Trophoblast cell (in vitro differentiated cells and primary cell): ENCODE data around the gene RFTN1.
A peak's percentile ranks its signal among the peaks of the same experiment; 100 is the strongest.

ENCODE experiments used
- DNase-seq, 2 donors: peaks; one replicate each; pipeline ENCODE4 v3.0.0-alpha.2; 2016
- H2AFZ ChIP-seq: 2 replicates; pipeline ENCODE4 v1.6.1; 2013; ENCODE audit warnings: low read length, moderate library complexity, mild to moderate bottlenecking; ENCODE audit not compliant: insufficient read depth, poor library complexity
- H2AK5ac ChIP-seq: 2 replicates; pipeline ENCODE4 v1.6.1; 2013; ENCODE audit warnings: mild to moderate bottlenecking, low read length
- H2BK120ac ChIP-seq: 2 replicates; pipeline ENCODE4 v1.6.1; 2013; ENCODE audit warnings: low read length, mild to moderate bottlenecking, moderate library complexity; ENCODE audit not compliant: insufficient read depth, poor library complexity
- H2BK12ac ChIP-seq: 2 replicates; pipeline ENCODE4 v1.6.1; 2013; ENCODE audit warnings: mild to moderate bottlenecking, low read length, moderate library complexity
- H2BK5ac ChIP-seq: 2 replicates; pipeline ENCODE4 v1.6.1; 2013; ENCODE audit warnings: low read length, low read depth, moderate library complexity, mild to moderate bottlenecking; ENCODE audit not compliant: poor library complexity
- H3K14ac ChIP-seq: 2 replicates; pipeline ENCODE4 v1.6.1; 2013; ENCODE audit warnings: mild to moderate bottlenecking, low read length
- H3K18ac ChIP-seq: 2 replicates; pipeline ENCODE4 v1.6.1; 2013; ENCODE audit warnings: mild to moderate bottlenecking, low read length
- H3K23ac ChIP-seq: 2 replicates; pipeline ENCODE4 v1.6.1; 2013; ENCODE audit warnings: low read length
- H3K27ac ChIP-seq: 2 replicates; pipeline ENCODE4 v1.5.1; 2013; ENCODE audit warnings: low read depth, mild to moderate bottlenecking, inconsistent platforms, low read length, moderate library complexity
- H3K27me3 ChIP-seq: 2 replicates; pipeline ENCODE4 v1.6.1; 2013; ENCODE audit warnings: inconsistent platforms, mild to moderate bottlenecking, low read length, moderate library complexity; ENCODE audit not compliant: insufficient read depth
- H3K36me3 ChIP-seq, 2 experiments: 1 replicate in 1 of 2; 2 replicates in 1 of 2; pipeline ENCODE4 v1.6.1; 2013; ENCODE audit warnings: low read length in 2 of 2, mild to moderate bottlenecking in 2 of 2, moderate library complexity in 1 of 2; ENCODE audit not compliant: insufficient read depth in 2 of 2, control insufficient read depth in 1 of 2
- H3K4ac ChIP-seq: 2 replicates; pipeline ENCODE4 v1.6.1; 2013; ENCODE audit warnings: low read depth, mild to moderate bottlenecking, low read length, moderate library complexity
- H3K4me1 ChIP-seq, 2 experiments: 1 replicate in 1 of 2; 2 replicates in 1 of 2; pipeline ENCODE4 v1.6.1; 2013; ENCODE audit warnings: low read length in 2 of 2, mild to moderate bottlenecking in 2 of 2, moderate library complexity in 1 of 2; ENCODE audit not compliant: insufficient read depth in 2 of 2, control insufficient read depth in 1 of 2
- H3K4me2 ChIP-seq: 2 replicates; pipeline ENCODE4 v1.6.1; 2013; ENCODE audit warnings: inconsistent platforms, mild to moderate bottlenecking, low read length, moderate library complexity
- H3K4me3 ChIP-seq: 2 replicates; pipeline ENCODE4 v1.5.1; 2013; ENCODE audit warnings: mild to moderate bottlenecking, low read depth, low read length, inconsistent platforms
- H3K79me1 ChIP-seq: one replicate; pipeline ENCODE4 v1.6.1; 2013; ENCODE audit warnings: low read length
- H3K79me2 ChIP-seq: 2 replicates; pipeline ENCODE4 v1.6.1; 2013; ENCODE audit warnings: low read length, mild to moderate bottlenecking; ENCODE audit not compliant: control insufficient read depth, insufficient read depth, poor library complexity
- H3K9ac ChIP-seq: 2 replicates; pipeline ENCODE4 v1.6.1; 2013; ENCODE audit warnings: mild to moderate bottlenecking, low read length
- H3K9me3 ChIP-seq: 2 replicates; pipeline ENCODE4 v1.6.1; 2013; ENCODE audit warnings: low read depth, mild to moderate bottlenecking, control low read depth, inconsistent platforms, low read length; ENCODE audit not compliant: insufficient read depth
- H4K12ac ChIP-seq: 2 replicates; pipeline ENCODE4 v1.6.1; 2013; ENCODE audit warnings: low read depth, mild to moderate bottlenecking, low read length, moderate library complexity
- H4K8ac ChIP-seq: 2 replicates; pipeline ENCODE4 v1.6.1; 2013; ENCODE audit warnings: low read depth, mild to moderate bottlenecking, low read length, moderate library complexity
- H4K91ac ChIP-seq: one replicate; pipeline ENCODE4 v1.6.1; 2013; ENCODE audit warnings: low read depth, mild to moderate bottlenecking, low read length, moderate library complexity
- WGBS: extraction: QIAGEN DNeasy Blood & Tissue Kit; methylation state at CpG from one replicate; pipeline ENCODE4 v1.1.7; 2013; ENCODE audit warnings: missing lambda C conversion rate; ENCODE audit not compliant: insufficient read length, insufficient coverage; ENCODE audit errors: extremely low coverage; 5-methylcytosine and 5-hydroxymethylcytosine counted together

Gene RFTN1

GRCh38 chr3:16298891-16299290 lies 214.6 kb downstream of the RFTN1 start:
- H3K4ac ChIP-seq = no peak overlapping the region
- no peak overlapping the region for H4K91ac ChIP-seq
- H3K4me3 ChIP-seq = no peak overlapping the region
- no peak overlapping the region for H2BK5ac ChIP-seq
- H3K4me1 ChIP-seq = no peaks in the 10 kb centered on the region
- H2BK120ac ChIP-seq = no peak overlapping the region
- no peak overlapping the region for H2BK12ac ChIP-seq
- H3K14ac ChIP-seq = no peak overlapping the region
- no peak overlapping the region for H2AK5ac ChIP-seq
- H3K4me2 ChIP-seq = no peak overlapping the region
- H3K36me3 ChIP-seq = peaks cover 0 to 4% of the 10 kb centered on the region in 2 experiments
- no peak overlapping the region for H3K27ac ChIP-seq
- H2AFZ ChIP-seq = no peak overlapping the region
- H4K12ac ChIP-seq = no peak overlapping the region
- H4K8ac ChIP-seq = no peak overlapping the region
- H3K9ac ChIP-seq = no peak overlapping the region
- DNase-seq = peak in 1 of 2 donors; percentile 83
- H3K18ac ChIP-seq = no peak overlapping the region
- no peaks in the 10 kb centered on the region for H3K9me3 ChIP-seq
- no CpG with 5 or more reads among the region's 6 CpGs for WGBS
- H3K23ac ChIP-seq = no peak overlapping the region
- no peaks in the 10 kb centered on the region for H3K27me3 ChIP-seq
- no peaks in the 10 kb centered on the region for H3K79me2 ChIP-seq
- H3K79me1 ChIP-seq = no peaks in the 10 kb centered on the region

GRCh38 chr3:16297997-16298885 lies 215.3 kb downstream of the RFTN1 start:
- no peak overlapping the region for H3K9ac ChIP-seq
- no peaks in the 10 kb centered on the region for H3K79me1 ChIP-seq
- H2BK5ac ChIP-seq = no peak overlapping the region
- no peaks in the 10 kb centered on the region for H3K79me2 ChIP-seq
- H3K4me1 ChIP-seq = no peaks in the 10 kb centered on the region
- H2AK5ac ChIP-seq = no peak overlapping the region
- DNase-seq = no peak
- H3K36me3 ChIP-seq = peaks cover 0 to 4% of the 10 kb centered on the region in 2 experiments
- no peak overlapping the region for H4K91ac ChIP-seq
- no peaks in the 10 kb centered on the region for H3K27me3 ChIP-seq
- no peak overlapping the region for H3K27ac ChIP-seq
- no peak overlapping the region for H3K23ac ChIP-seq
- H4K8ac ChIP-seq = no peak overlapping the region
- H3K4ac ChIP-seq = no peak overlapping the region
- no peak overlapping the region for H2BK120ac ChIP-seq
- no peak overlapping the region for H3K4me3 ChIP-seq
- no peak overlapping the region for H3K4me2 ChIP-seq
- H2BK12ac ChIP-seq = no peak overlapping the region
- whole genome bisulfite sequencing = no CpG with 5 or more reads among the region's 9 CpGs
- H3K9me3 ChIP-seq = no peaks in the 10 kb centered on the region
- no peak overlapping the region for H3K18ac ChIP-seq
- no peak overlapping the region for H4K12ac ChIP-seq
- H3K14ac ChIP-seq = no peak overlapping the region
- no peak overlapping the region for H2AFZ ChIP-seq

DNA sequence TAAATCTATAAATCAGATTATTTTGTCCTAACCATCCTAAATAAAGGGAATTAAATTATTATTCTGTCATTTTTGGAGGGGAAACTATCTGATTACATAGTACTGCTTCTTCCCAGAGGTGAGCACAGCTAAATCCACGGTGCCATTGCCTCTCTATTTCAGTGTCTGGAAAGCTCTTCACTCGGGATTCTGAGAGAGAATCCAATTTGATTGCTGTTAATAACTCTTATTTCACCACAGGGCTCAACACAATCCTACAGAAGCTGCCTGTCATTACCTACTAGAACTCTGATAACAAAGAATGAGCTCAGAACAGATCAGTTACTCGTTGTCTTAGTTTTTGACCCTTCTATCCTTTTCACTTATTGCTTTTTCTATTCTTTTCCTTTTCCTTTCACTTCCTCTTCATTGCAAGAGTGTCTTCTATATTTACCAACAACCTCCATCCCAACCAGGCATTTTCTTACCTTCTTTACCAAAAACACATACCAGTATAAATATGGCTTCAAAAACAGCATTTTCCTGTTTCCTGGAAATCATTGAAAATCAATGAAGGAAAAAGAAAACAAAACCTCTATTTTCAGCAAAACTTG lies 218.1 kb downstream of the RFTN1 start:
- Histone ChIP-seq H3K9ac (no peak overlapping the region), H3K4me3 (no peak overlapping the region), H3K79me2 (no peaks in the 10 kb centered on the region), H3K18ac (no peak overlapping the region), H4K12ac (no peak overlapping the region), H2BK120ac (no peak overlapping the region), H3K79me1 (no peaks in the 10 kb centered on the region), H2BK5ac (no peak overlapping the region), H2BK12ac (no peak overlapping the region), H3K27ac (no peak overlapping the region), H3K4ac (no peak overlapping the region), H3K9me3 (no peaks in the 10 kb centered on the region), H3K23ac (no peak overlapping the region), H2AK5ac (no peak overlapping the region), H2AFZ (no peak overlapping the region), H3K36me3 (peaks cover 0 to 2% of the 10 kb centered on the region in 2 experiments), H4K8ac (no peak overlapping the region), H3K14ac (no peak overlapping the region), H3K4me1 (no peaks in the 10 kb centered on the region), H3K27me3 (no peaks in the 10 kb centered on the region), H4K91ac (no peak overlapping the region), H3K4me2 (no peak overlapping the region)
- DNase-seq = no peak
- no CpG with 5 or more reads among the region's 3 CpGs for WGBS

DNA sequence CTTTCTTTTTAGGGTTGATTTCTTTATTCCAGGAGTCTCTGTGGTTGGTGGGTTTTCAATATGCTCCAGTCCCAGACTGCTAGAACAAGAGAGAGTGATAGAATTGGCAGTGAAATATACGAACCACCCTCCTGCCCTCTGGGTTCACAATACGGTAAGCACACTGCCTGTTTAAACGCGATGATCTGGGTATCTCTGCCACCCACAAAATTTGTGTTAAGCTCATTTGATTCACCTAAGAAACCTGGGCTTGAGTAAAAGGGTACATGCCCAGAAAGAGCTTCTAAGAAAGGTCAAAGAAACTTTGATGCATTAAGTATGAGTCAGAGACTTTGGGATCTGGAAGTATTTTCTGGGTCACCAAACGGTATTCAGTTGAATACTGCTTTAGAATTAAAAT lies 218.7 kb downstream of the RFTN1 start:
- Histone ChIP-seq H3K18ac (no peak overlapping the region), H3K36me3 (peaks cover 0 to 2% of the 10 kb centered on the region in 2 experiments), H4K8ac (no peak overlapping the region), H3K27me3 (no peaks in the 10 kb centered on the region), H3K9ac (no peak overlapping the region), H3K4ac (no peak overlapping the region), H3K79me2 (no peaks in the 10 kb centered on the region), H3K23ac (no peak overlapping the region), H2AK5ac (no peak overlapping the region), H2AFZ (no peak overlapping the region), H3K4me1 (no peaks in the 10 kb centered on the region), H2BK5ac (no peak overlapping the region), H3K4me3 (no peak overlapping the region), H2BK120ac (no peak overlapping the region), H3K9me3 (no peaks in the 10 kb centered on the region), H3K4me2 (no peak overlapping the region), H3K27ac (no peak overlapping the region), H3K14ac (no peak overlapping the region), H4K91ac (no peak overlapping the region), H4K12ac (no peak overlapping the region), H3K79me1 (no peaks in the 10 kb centered on the region), H2BK12ac (no peak overlapping the region)
- WGBS = no CpG with 5 or more reads among the region's 5 CpGs
- DNase-seq = no peak
